Mesenteric fat pad (tissue), 1 donor: ENCODE measurements around the gene SPP2. TPM values are rescaled to one million over a fixed set of nuclear protein-coding genes. Genes with fewer than 3 reads are reported as not detected.

Experiments used
- DNase-seq: peaks from one replicate; pipeline ENCODE4 v3.0.0-alpha.2; 2020; ENCODE audit warnings: low spot score
- total RNA-seq: library from RNA; stranded (reverse); fragmentation: NEBNext Ultra II Directional; extraction: Animal tissue kit (Norgen Biotek cat#: 25700); gene quantifications from one replicate; pipeline ENCODE4 v1.2.1, GENCODE V29; 2021
- donor health status: DM: yes; HTN: yes; CAD: no.

SPP2 gene
- total RNA-seq, 1 donor from 2014 or later = not detected

DNA sequence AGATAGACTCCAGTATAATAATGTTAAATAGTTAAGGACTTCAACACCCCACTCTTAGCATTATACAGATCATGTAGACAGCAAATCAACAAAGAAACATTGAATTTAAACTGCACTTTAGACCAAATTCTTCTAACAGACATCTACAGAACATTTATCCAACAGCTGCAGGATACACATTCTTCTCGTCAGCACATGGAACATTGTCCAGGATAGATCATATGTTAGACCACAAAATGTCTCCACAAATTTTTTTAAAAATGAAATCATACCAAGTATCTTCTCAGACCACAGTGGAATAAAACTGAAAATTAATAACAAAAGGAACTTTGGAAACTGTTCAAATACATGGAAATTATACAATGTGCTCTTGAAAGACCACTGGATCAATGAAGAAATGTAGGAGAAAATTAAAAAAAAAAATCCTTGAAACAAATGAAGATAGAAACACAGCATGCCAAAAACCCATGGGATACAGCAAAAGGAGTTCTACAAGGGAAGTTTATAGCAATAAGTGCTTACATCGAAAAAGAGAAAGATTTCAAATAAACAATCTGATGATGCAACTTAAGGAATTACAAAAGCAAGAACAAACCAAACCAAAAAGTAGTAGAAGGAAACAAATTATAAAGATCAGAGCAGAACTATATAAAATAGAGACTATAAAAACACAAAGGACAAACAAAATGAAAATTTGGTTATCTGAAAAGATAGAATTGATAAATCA is 12.3 kb upstream of the SPP2 start:
- no peak for DNase-seq

DNA sequence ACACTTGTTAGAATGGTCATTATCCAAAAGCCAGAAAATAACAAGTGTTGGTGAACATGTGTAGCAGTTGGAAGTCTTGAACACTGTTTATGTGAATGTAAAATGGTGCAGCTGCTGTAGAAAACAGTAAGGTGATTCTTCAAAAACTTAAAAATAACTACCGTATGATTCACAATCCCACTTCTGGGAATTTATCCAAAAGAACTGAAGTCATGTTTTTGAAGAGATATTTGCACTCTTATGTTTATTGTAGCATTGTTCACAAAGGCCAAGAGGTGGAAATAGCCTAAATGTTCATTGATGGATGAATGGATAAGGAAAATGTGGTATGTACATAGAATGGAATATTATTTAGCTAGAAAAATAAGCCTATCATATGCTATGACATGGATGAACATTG is 6.3 kb upstream of the SPP2 start:
- DNase-seq = no peak

DNA sequence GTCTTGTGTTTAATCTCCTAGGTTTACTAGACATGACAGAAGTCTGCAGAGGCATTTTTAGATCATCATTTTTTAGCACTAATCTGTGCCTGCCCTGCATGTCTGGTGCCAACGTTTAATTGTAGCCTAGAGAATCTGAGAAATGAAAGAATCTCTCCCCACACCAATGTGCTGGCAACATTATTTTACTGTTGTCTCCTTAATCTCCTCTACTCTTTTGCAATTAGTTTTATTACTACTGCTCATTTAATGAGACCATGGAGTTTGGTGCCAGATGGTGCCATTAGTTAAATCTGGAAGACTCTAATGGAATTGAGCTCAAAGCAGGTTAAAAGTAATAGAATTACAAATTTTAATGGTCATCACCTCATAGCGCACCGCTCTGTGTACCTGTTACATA is 4.0 kb upstream of the SPP2 start:
- no peak for DNase-seq

DNA sequence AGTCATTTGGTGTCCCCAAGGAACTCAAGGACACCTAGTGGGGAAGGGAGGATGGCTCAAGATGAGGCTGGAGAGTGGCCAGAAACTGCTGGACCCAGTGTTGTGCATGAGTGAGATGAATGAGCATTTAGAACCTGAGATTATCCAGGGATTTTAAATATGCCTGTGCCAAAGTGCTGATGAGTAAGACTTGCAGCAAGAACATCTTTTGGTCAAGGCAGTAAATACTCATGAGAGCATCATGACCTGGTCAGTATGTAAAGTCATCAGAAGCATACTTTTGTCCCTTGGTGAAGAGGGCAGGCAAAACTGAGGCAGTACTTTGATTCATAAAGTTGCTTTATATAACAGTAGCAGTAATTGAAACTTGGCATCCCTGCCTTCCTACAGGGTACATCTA is 3.1 kb upstream of the SPP2 start:
- DNase-seq = no peak

DNA sequence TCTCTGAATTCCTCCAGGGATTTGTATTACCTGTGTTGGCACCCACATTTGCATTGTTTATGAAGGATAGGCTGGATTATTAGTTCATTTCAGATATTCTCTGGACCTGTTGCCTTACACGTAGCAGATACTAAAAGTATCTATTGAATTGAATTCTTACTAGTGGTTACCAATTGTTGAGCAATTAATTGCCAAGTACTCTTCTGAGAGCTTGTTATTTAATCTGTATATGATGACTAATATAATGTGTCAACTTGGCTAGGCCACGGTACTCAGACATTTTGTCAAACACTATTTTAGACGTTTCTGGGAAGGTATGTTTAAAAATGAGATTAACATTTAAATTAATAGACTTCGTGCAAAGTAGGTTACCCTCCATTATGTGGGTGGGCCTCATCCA is 2.5 kb upstream of the SPP2 start:
- no peak for DNase-seq

DNA sequence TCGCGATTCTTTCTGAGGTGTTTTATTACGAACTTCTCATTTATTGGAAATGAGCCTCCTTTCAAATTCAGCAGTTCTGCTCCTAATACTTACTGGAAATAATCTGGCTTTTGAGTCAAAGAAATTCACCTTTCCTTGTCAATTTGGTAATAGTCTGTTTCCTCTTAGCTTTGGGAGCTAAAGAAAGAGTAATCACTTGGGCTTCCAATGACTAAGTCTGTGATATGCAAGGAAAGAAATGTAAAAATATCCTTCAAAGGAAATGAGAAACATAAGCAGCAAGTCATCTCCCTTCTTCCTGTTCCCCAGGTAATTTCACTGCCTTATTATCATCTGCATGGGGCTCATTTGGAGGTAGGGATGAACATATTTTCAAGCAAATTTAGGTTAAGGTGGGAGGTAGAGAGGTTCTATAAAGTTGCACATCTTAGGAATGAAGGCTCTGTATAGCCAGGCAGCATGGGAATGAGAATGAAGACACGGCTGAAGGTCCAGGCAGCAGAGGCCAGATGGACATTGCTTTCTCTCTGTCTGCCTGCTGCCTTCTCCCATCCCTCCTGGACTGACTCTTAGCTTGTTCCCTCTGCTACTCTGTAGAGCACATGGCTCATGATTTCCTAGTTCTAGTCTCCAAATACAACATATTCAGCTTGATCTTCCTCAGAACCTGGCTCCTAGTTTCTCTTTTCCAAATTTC is 1.0 kb downstream of the SPP2 start:
- DNase-seq = no peak

DNA sequence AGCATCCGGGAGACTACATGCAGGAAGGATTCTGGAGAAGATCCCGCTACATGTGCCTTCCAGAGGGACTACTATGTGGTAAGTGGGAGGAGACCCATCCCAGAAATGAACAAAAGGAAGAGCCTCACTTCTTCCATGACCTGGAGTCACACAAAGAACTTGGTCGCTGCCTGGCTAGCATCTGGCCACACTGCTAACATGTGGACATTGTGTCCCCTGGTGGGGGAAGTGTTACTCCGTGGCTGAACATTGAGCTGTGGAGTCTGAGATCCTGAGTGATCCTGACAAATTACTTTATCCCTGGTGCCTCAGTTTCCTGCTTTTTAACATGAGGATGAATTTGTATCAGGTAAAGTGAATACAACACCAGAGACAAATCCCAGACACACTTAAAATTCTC is 8.4 kb downstream of the SPP2 start:
- DNase-seq = no peak

DNA sequence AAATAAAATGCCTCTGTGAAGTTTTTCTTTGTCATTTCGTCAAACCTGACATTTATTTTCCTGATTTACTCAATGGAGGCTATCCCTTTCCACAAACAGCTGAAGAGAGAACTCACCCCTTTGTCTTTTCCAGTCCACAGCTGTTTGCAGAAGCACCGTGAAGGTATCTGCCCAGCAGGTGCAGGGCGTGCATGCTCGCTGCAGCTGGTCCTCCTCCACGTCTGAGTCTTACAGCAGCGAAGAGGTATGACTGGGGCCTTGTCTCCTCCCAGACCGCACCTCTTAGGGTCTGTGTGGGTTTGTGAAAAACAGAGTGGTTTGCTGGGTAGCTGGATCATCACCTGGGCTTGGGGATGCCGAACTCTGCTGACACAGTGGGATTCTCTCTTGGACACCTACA is 9.7 kb downstream of the SPP2 start:
- DNase-seq = no peak

DNA sequence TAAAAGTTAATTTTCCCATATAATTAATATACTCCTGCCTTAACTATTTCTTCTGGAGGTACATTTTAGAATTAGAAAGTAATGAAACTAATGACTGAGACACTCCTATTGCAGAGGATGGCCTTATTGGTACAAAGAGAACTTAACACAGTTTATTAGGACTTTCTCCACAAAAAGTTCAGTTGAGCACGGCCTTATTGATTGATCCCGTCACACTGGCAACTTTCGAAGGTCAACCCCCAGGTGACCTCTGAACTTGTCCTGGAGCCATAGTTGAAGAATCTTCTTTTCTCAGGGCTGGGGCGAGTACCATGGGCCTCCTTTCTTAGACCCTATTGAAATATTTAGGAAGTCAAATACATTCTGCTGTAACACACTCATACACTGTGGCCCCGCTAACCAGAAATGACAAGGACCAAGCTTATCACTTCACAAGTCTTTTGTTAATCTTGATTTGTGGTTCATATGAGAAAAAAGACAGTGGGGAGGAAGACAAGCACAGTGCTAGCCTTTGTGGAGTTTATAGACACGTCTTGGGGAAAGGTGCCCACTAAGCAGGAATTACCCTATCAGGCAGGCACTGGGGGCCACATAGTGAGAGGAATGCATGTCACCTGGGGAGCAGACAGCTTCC is 11.2 kb downstream of the SPP2 start:
- DNase-seq = no peak

DNA sequence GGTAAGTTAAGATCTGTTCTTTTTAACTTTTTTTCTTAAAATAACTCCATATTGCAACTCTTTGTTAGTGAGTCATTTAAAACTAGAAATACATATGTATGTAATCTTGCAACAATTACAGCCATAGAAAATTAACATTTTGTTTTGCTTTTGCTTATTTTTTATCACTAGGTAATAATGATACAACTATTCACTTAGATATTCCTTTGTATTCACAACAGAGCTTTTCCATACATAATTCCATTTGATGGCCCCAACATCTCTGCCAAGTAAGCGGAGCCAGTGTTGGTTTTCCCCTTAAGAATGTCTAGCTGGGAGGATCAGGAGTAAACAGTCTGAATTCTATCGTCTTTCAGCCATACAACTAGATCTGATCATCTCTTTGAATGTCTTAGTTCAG is 16.1 kb downstream of the SPP2 start:
- DNase-seq = no peak

DNA sequence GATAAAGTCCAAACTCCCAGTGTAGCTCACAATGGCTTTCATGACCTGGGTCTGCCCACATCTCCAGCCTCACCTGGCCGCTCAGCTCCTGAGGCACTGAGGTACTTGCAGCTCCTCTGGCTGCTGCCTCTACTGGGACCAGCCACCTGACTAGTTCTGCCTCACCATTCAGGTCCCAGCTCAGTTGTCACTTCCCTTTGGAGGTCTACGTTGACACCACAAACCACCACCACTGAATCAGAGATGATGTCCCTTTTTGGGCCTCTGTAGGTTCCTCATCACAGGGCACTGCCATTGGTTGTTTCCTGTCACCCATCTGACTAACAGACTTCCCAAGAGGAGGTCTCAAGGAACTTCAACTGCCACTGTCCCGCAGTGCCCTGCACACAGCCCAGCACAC is 21.2 kb downstream of the SPP2 start:
- no peak for DNase-seq

DNA sequence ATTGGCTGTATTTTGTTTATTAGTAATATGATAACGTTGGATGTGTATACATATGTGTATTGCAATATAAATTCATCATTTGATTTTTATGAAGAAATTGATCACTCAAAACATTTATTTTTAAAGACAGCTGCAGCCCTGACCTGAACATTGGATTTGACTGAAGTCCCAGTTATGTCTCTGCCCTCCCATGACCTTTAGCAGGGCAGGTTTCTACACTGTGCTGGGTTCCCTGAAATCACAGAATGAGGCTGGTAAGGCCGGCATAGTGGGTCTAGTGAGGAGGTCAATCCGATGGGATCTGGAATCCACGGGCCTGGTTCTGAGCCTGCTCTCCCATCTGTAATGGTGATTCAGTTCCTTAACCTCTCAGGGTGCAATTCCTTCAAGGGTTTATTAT is 22.0 kb downstream of the SPP2 start:
- no peak for DNase-seq

DNA sequence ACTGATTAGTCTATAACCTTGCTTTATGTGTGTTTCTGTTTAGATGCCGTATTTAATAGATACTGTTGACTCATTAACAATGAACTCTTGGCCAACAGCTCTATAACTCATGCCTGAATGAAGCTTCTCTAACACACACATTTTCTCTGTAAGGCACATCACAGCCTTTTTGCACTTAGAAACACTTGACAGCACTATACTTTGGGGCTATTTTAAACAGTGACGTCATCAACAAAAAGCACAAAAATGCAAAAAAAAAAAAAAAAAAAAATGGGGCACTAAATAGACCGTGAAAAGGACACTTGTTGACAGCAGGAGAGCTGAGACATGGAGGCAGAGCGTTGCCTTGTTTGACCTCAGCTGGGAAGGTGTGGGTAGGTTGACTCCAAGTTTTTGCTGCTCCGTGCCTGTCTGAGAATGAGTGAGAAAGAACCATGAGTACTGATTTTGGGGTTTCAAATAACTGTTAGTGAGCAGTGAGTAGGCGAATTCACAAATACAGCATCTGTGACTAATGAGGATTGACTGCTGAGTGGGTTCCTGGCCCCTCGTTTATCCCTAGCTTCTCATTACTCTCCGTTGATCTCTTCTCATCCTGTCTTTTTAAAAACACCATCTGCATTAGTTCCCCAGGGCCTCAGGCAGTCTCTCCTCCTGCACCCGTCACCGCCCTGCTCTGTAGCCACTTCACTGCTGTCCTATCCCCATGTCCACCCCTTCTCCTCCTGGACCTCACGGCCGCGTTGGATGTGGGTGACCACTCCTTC is 24.4 kb downstream of the SPP2 start:
- DNase-seq = no peak

DNA sequence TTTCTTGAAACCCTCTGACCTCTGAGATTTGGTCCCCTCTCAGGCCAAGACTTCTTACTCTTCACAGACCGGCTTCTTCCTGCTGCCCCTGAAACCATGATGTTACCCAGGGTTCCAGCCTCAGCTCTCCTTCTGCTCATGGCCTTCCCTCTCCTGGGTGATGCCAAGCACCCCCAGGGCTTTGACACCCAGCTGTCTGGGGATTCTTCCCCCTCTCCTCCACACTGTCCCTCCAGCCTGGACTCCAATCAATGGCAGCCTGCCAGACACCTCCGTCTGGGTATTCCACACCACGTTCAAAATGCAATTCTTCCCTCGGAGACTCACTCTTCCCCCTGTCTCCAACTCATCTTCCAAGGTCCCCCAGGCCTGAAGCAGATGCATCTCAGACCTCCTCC is 25.0 kb downstream of the SPP2 start:
- no peak for DNase-seq

DNA sequence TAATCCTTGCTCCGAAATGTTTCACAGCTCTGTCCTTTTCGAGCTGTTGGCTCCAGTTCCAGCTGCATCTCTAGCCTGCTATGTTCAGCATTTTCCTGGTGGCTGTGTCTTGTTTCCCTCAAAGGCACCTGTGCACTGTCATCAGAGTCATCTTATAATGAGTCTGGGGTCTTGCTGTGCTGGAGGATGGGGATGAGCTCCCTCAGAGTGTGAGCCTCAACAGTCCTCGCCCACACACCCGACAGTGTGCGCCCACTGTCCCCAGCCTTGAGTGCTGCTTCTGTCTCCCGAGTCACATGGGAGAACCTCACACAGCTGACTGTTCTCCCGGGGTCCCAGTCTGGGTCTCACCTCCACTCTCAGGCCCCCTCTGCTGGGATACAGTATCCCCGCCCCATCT is 25.4 kb downstream of the SPP2 start:
- DNase-seq = no peak

DNA sequence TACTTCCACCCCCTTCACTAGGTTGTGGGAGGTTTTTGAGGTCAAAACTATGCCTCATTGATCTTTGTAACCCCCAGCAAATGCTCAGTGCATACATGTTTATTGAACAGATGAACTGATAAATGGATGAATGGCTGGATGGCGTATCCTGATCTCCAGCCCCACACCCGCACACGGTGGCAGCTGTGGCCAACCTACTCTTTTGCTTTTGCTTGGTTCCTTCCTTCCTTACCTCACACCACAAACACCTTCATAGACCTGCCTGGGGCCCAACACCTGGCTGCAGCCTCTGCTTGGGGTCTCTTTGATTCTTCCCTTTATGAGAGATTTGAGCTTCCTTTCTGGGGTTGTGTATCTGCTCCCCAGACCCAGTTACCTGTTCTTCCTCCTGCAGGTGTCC is 25.9 kb downstream of the SPP2 start:
- DNase-seq = no peak

DNA sequence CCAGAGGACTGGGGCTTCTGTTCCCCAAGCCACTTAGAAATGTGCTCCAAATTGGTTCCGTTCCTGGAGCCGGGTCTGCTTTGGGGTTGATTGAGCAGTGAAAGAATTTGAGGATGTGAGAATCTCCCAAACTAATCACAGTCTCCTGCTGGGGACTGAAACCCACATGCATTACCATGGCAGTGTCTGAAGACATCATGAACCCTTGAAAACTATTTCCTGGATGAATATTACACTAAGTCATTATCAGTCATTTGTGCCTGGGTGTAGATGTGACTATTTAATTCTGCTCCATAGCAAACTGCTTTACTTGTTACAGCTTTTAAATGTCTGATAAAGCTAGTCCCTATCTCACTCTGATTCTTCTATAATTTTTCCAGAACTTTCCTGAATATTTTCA is 27.6 kb downstream of the SPP2 start:
- DNase-seq = no peak

DNA sequence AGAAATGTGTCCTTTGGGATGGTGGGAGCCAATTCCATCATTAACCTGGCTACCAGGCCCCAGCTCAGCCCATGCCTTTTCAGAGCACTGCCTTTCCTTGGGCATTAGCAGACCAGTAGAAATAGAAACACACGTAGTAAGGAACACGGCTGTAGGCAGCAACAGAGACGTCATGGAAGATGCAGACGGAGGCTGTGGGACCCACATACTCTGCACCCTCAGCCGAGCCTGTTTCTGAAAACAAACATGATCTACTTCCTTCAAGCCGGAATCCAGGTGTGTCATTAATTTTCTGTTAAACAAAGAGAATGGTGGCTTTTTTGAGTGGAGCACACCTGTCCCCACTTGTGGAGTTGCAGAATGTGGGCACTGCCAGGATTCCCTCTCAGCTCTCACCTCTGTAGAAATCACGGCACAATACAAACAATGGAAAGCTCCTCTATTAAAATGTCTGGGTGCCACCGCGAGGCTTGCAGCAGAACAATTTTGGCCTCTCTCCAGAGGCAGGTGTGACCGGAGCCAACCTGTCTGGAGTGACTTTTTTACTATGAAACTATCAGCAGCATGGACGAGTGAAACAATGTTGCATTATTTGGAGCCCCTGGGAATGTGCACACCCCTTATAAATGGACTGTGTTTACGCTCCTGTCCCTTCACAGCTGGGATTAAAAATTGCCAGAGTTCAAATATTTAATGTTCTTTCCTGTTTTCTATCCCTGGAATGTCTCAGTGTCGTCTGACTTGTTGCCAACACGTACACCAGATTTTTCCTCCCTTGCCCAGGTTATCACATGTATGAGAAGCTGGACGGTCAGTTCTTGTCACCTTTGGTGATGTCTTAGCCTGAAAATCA is 31.7 kb downstream of the SPP2 start:
- DNase-seq = no peak

DNA sequence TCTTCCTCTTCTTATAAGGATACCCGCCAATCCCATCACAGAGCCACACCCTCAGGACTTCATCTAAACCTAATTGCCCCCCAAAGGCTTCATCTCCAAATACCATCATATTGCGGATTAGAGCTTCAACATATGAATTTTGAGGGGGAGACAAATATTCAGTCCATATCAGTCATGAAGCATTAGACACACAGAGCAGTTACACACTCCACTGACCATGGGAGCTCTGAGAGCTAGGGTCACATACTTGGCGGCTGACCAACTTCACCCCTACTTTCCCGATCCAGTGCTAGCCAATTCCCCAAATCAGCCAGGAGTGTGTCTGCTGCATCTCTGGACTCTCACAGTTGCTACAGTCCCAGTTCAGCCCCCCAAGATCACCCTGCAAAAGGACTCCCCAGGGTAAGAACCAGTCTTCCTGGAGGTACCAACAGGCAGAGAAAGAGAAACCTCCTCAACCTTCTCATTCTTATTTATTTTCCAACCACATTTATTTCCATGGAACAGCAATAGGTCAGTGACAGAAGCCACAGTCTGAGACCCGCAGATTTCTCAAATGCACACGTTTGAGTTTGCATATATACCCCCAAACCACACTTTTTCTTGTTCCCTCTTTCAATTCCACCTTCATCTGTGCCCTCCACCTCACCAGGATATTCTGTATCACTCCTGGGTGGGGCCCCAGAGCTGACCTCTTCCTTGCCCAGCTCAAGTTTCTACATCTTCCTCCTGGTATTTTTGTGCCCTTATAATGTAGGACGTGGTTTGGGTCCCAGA is 33.3 kb downstream of the SPP2 start:
- DNase-seq = no peak

DNA sequence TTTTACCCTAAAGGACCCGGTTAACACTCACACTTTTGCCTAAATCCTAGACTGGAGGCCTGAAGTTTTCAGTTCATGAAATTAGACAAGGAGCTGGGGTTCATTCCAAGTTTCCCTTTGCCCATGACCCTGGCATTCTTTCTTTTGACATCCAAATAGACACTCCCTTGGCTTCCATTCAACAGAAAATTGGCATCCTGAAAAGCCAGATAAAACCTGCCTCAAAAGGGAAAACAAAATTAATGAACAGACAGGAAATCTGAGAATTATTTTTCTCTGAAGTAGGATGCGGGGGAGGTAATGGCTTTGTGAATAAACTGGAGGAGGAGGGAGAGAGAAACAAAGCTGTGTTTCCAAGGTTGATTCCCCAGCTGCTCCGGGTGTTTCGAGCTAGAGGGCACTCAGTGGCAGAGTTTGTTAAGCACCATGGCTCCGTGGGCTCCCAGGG is 41.0 kb downstream of the SPP2 start:
- DNase-seq = no peak
